ENCODE results near the gene GGA2.
"Not testable (repeated sequence)": the region's sequence is repeated elsewhere in the genome, so short reads cannot be mapped to it uniquely, and the experiment has no call there.

GGA2 gene, protein sequence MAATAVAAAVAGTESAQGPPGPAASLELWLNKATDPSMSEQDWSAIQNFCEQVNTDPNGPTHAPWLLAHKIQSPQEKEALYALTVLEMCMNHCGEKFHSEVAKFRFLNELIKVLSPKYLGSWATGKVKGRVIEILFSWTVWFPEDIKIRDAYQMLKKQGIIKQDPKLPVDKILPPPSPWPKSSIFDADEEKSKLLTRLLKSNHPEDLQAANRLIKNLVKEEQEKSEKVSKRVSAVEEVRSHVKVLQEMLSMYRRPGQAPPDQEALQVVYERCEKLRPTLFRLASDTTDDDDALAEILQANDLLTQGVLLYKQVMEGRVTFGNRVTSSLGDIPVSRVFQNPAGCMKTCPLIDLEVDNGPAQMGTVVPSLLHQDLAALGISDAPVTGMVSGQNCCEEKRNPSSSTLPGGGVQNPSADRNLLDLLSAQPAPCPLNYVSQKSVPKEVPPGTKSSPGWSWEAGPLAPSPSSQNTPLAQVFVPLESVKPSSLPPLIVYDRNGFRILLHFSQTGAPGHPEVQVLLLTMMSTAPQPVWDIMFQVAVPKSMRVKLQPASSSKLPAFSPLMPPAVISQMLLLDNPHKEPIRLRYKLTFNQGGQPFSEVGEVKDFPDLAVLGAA

GRCh38 chr16:23510164-23510914, at the start of gene GGA2:
TSS of gene GGA2 (minus strand) at chr16:23510494. CDS start at chr16:23510411, 83 bp downstream.
- peak; percentile 84 for DNase-seq

GRCh38 chr16:23557779-23558702, 47.7 kb upstream of the GGA2 start:
- DNase-seq = no peak

- DNase-seq = peak; percentile 95
Observed at GRCh38 chr16:23556881-23557778, 46.8 kb upstream of the GGA2 start, which contains the start of the genes EARS2 and UBFD1. TSS of gene EARS2 (minus strand) at chr16:23557350. CDS start at chr16:23557343, 7 bp downstream. TSS of gene UBFD1 (plus strand) at chr16:23557727. CDS start at chr16:23557743, 16 bp downstream.

- no peak for DNase-seq
Observed at GRCh38 chr16:23554536-23554935, 44.2 kb upstream of the GGA2 start.

GRCh38 chr16:23552161-23552560, 41.9 kb upstream of the GGA2 start:
- DNase-seq = no peak

DNA sequence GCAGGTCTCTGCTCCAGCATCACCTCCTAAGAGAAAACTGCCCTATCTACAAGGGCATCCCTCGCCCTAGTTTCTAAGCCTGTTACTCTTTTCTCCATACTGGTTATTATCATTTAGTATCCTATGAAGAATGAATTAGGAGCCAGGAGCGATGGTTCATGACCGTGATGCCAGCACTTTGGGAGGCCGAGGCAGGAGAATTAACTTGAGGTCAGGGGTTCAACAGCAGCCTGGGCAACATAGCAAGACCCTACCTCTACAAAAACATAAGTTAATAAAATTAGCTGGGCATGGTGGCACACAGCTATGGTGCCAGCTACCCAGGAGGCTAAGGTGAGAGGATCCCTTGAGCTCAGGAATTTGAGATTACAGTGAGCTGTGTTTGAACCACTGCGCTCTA, 39.6 kb upstream of the GGA2 start:
- no peak for DNase-seq

- no peak for DNase-seq
Observed at GRCh38 chr16:23544436-23544835, 34.1 kb upstream of the GGA2 start.

GRCh38 chr16:23540817-23541178, 30.5 kb upstream of the GGA2 start:
- DNase-seq = not testable (repeated sequence)

GRCh38 chr16:23539984-23540816, 29.9 kb upstream of the GGA2 start:
- DNase-seq = no peak

- DNase-seq = no peak
Observed at GRCh38 chr16:23538919-23539278, 28.6 kb upstream of the GGA2 start.

DNA sequence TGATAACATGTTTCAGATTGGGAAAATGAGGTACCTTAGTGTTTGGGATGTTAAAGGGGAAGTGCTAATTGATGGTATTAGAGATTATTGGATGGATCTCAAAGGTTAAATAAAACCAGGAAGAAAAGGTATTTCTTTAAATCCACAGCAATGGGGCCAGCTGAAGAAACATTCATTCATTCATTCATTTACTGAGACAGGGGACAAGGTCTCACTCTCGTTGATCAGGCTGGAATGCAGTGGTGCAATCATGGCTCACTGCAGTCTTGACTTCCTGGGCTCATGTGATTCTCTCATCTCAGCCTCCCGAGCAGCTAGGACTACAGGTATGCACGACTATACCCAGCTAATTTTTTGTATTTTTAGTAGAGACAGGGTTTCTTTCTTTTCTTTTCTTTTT, 27.1 kb upstream of the GGA2 start:
- no peak for DNase-seq

DNA sequence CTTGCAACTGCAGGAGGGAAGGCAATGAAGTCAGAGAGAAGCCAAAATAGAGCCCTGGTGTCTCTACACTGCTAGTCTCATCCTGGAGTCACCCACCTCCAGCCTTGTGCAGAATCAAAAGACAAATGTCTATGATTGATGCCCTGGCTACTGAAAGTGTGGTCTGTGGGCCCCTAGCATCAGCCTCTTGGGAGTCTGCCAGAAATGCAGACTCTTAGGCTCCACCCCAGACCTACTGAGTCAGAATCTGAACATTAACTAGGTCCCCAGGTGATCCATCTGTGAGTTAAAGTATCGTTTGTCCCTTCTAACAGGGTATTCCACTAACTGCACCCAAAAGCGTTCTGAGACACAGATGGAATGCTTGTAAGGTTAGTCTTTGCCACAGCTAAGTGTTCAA, 25.6 kb upstream of the GGA2 start:
- no peak for DNase-seq

- DNase-seq = no peak
Observed at GRCh38 chr16:23534868-23535860, 24.9 kb upstream of the GGA2 start.

GRCh38 chr16:23532448-23532847, 22.2 kb upstream of the GGA2 start:
- DNase-seq = no peak

GRCh38 chr16:23530062-23530461, 19.8 kb upstream of the GGA2 start:
- no peak for DNase-seq

GRCh38 chr16:23528644-23529310, 18.5 kb upstream of the GGA2 start:
- no peak for DNase-seq

DNA sequence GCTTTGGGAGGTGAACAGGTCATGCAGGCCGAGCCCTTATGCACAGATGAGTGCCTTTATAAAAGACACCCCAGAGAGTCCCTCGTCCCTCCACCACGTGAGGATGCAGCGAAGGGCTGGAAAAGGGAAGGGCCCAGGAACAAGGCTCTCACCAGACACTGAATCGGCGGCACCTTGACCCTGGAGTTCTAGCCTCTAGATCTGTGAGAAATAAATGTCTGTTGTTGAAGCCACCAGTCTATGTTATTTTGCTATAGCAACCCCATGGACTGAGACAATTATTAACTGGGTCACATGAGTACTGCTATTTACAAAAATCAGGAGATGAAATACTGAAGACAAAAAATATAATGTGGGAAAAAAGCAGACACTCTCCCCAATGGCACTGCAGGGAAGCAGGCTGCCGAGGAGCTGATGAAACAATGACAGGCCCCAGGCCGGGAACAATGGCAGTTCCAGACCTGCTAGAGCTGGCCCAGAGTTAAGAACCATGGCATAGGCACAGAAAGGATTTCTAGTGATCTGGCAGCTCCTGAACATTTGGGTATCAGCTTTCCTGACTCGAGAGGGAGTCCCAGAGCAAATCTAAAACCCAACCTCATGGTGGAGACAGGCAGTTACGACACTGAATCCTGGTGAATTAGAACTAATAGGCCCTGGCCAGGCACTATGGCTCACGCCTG, 17.8 kb upstream of the GGA2 start:
- no peak for DNase-seq

- DNase-seq = no peak
Observed at GRCh38 chr16:23524886-23525285, 14.6 kb upstream of the GGA2 start.
